Stimulated activated CD8-positive, alpha-beta memory T cell treated with anti-CD3 and anti-CD28 coated beads, Interleukin-7, amount 100 ng/mL, for 48 hours (primary cell): ENCODE results near the gene AGPS.
"Not testable (repeated sequence)": the region's sequence is repeated elsewhere in the genome, so short reads cannot be mapped to it uniquely, and the experiment has no call there.

Experiments used
- DNase-seq, 2 donors: peaks; one replicate each; pipeline ENCODE4 v3.0.0-alpha.2; 2020; ENCODE audit warnings: low read depth in 1 of 2; ENCODE audit errors: extremely low read depth in 1 of 2

AGPS gene

GRCh38 chr2:177410629-177411028 lies 18.1 kb downstream of the AGPS start:
- DNase-seq: not testable (repeated sequence)

GRCh38 chr2:177413703-177414102 lies 21.1 kb downstream of the AGPS start:
- DNase-seq: no peak

- no peak for DNase-seq
These were observed 26.7 kb downstream of the AGPS start for GRCh38 chr2:177419274-177419673.

- no peak for DNase-seq
These were observed 29.7 kb downstream of the AGPS start for GRCh38 chr2:177422271-177422670.

GRCh38 chr2:177424120-177424519 lies 31.5 kb downstream of the AGPS start:
- DNase-seq: not testable (repeated sequence)

- not testable (repeated sequence) for DNase-seq
These were observed 32.0 kb downstream of the AGPS start for GRCh38 chr2:177424620-177425019.

- DNase-seq: no peak
These were observed 34.7 kb downstream of the AGPS start for GRCh38 chr2:177427316-177427715.

GRCh38 chr2:177427936-177428335 lies 35.4 kb downstream of the AGPS start:
- DNase-seq: not testable (repeated sequence)

GRCh38 chr2:177429688-177430325 lies 37.2 kb downstream of the AGPS start:
- DNase-seq: no peak

GRCh38 chr2:177430411-177430810 lies 37.8 kb downstream of the AGPS start:
- no peak for DNase-seq

- not testable (repeated sequence) for DNase-seq
These were observed 38.6 kb downstream of the AGPS start for GRCh38 chr2:177431111-177431725.

- DNase-seq: no peak
These were observed 40.1 kb downstream of the AGPS start for GRCh38 chr2:177432703-177433102.

- DNase-seq: no peak
These were observed 40.8 kb downstream of the AGPS start for GRCh38 chr2:177433402-177433801.

GRCh38 chr2:177434475-177434874 lies 41.9 kb downstream of the AGPS start:
- DNase-seq: no peak

- no peak for DNase-seq
These were observed 52.6 kb downstream of the AGPS start for GRCh38 chr2:177445200-177445599.

GRCh38 chr2:177448031-177448430 lies 55.5 kb downstream of the AGPS start:
- no peak for DNase-seq

- DNase-seq: no peak
These were observed 56.6 kb downstream of the AGPS start for GRCh38 chr2:177449159-177449558.

GRCh38 chr2:177455187-177455586 lies 62.6 kb downstream of the AGPS start:
- DNase-seq: no peak

- not testable (repeated sequence) for DNase-seq
These were observed 67.2 kb downstream of the AGPS start for GRCh38 chr2:177459756-177460155.

GRCh38 chr2:177460973-177461585 lies 68.5 kb downstream of the AGPS start:
- no peak for DNase-seq

GRCh38 chr2:177464549-177464948 lies 72.0 kb downstream of the AGPS start:
- no peak for DNase-seq

- no peak for DNase-seq
These were observed 73.0 kb downstream of the AGPS start for GRCh38 chr2:177465400-177466138.
